ENCODE data around the gene IRAK1. TPM values are rescaled to one million over a fixed set of nuclear protein-coding genes. Genes with fewer than 3 reads are reported as not detected.
A peak's percentile ranks its signal among the peaks of the same experiment; 100 is the strongest.

Gene IRAK1
- total RNA-seq, 2 donors from 2014 or later: 113 to 122 TPM

- intact Hi-C loops (cut with DNase I): no loop called here
- Histone ChIP-seq H3K4me3 (no peak overlapping the region), H3K9me3 (no peaks in the 10 kb centered on the region)
Measured at GRCh38 chrX:153991013-153991580, 28.6 kb downstream of the IRAK1 start.

GRCh38 chrX:153989973-153990655 lies 29.6 kb downstream of the IRAK1 start:
- Histone ChIP-seq H3K4me1 (replicated peaks) (no peaks in the 10 kb centered on the region), H3K4me3 (no peak overlapping the region), H3K9me3 (no peaks in the 10 kb centered on the region), H3K27ac (no peak overlapping the region), H3K27me3 (replicated peaks; ENCODE audit: insufficient read depth) (no peaks in the 10 kb centered on the region), H3K36me3 (no peaks in the 10 kb centered on the region)
- DNase-seq (ENCODE audit: low spot score): no peak
- WGBS: 89% methylated on average over 14 of the region's 14 CpGs
- intact Hi-C loops (cut with DNase I): no loop called here
- TF ChIP-seq POLR2A (IDR thresholded peaks at IDR 0.05) (no peak), CTCF (IDR thresholded peaks at IDR 0.05) (no peak), POLR2AphosphoS5 (IDR thresholded peaks at IDR 0.05) (no peak)

More at GRCh38 chrX:153991013-153991580, 28.6 kb downstream of the IRAK1 start:
- Histone ChIP-seq H3K4me1 (replicated peaks) (no peaks in the 10 kb centered on the region), H3K27me3 (replicated peaks; ENCODE audit: insufficient read depth) (no peaks in the 10 kb centered on the region), H3K36me3 (no peaks in the 10 kb centered on the region), H3K27ac (no peak overlapping the region)
- 100% methylated on average over 3 of the region's 3 CpGs for whole genome bisulfite sequencing
- DNase-seq (ENCODE audit: low spot score): no peak
- TF ChIP-seq POLR2A (IDR thresholded peaks at IDR 0.05): no peak
- TF ChIP-seq POLR2AphosphoS5 (IDR thresholded peaks at IDR 0.05): no peak

GRCh38 chrX:153988493-153988892 lies 31.2 kb downstream of the IRAK1 start:
- no peak overlapping the region for H3K4me3 ChIP-seq
- no peak for DNase-seq (ENCODE audit: low spot score)
- no peaks in the 10 kb centered on the region for H3K4me1 ChIP-seq (replicated peaks)
- no peaks in the 10 kb centered on the region for H3K36me3 ChIP-seq
- H3K27ac ChIP-seq: no peak overlapping the region
- H3K27me3 ChIP-seq (replicated peaks; ENCODE audit: insufficient read depth): no peaks in the 10 kb centered on the region
- TF ChIP-seq POLR2A (IDR thresholded peaks at IDR 0.05): no peak
- TF ChIP-seq POLR2AphosphoS5 (IDR thresholded peaks at IDR 0.05): no peak
- TF ChIP-seq CTCF (IDR thresholded peaks at IDR 0.05): no peak
- intact Hi-C loops (cut with DNase I): no loop called here
- 51% methylated on average over 12 of the region's 12 CpGs for WGBS
- no peaks in the 10 kb centered on the region for H3K9me3 ChIP-seq

GRCh38 chrX:153984351-153985178 lies 35.1 kb downstream of the IRAK1 start:
- 54% methylated on average over 17 of the region's 20 CpGs for WGBS
- no peaks in the 10 kb centered on the region for H3K36me3 ChIP-seq
- peak overlapping the region; percentile 84 to 89 for H3K27ac ChIP-seq
- TF ChIP-seq POLR2A (IDR thresholded peaks at IDR 0.05) (no peak), CTCF (IDR thresholded peaks at IDR 0.05) (no peak), POLR2AphosphoS5 (IDR thresholded peaks at IDR 0.05) (no peak)
- no peak for DNase-seq (ENCODE audit: low spot score)
- no peaks in the 10 kb centered on the region for H3K4me1 ChIP-seq (replicated peaks)
- intact Hi-C loops (cut with DNase I): no loop called here
- no peak overlapping the region for H3K4me3 ChIP-seq
- no peaks in the 10 kb centered on the region for H3K9me3 ChIP-seq
- no peaks in the 10 kb centered on the region for H3K27me3 ChIP-seq (replicated peaks; ENCODE audit: insufficient read depth)

- Histone ChIP-seq H3K4me1 (replicated peaks) (no peaks in the 10 kb centered on the region), H3K9me3 (no peaks in the 10 kb centered on the region), H3K36me3 (no peaks in the 10 kb centered on the region), H3K27me3 (replicated peaks; ENCODE audit: insufficient read depth) (no peaks in the 10 kb centered on the region), H3K4me3 (no peak overlapping the region), H3K27ac (no peak overlapping the region)
- TF ChIP-seq POLR2AphosphoS5 (IDR thresholded peaks at IDR 0.05): no peak
- no peak for TF ChIP-seq CTCF (IDR thresholded peaks at IDR 0.05)
- TF ChIP-seq POLR2A (IDR thresholded peaks at IDR 0.05): no peak
- WGBS: 88% methylated on average over 6 of the region's 12 CpGs
- DNase-seq (ENCODE audit: low spot score): no peak
- intact Hi-C loops (cut with DNase I): no loop called here
Measured at GRCh38 chrX:153983321-153983801, 36.3 kb downstream of the IRAK1 start.
